Mesendoderm (in vitro differentiated cells): ENCODE results near the gene CALCOCO1.

Experiments
- DNase-seq: peaks from one replicate; pipeline ENCODE4 v3.0.0; 2013
- H2AK5ac ChIP-seq: 2 replicates; pipeline ENCODE4 v1.6.1; 2013; ENCODE audit warnings: low read length, inconsistent platforms
- H2BK120ac ChIP-seq: 2 replicates; pipeline ENCODE4 v1.6.1; 2013; ENCODE audit warnings: low read depth, mild to moderate bottlenecking, low read length, moderate library complexity, mixed read lengths
- H2BK15ac ChIP-seq: replicated peaks from 2 replicates; pipeline ENCODE4 v1.6.1; 2013; ENCODE audit warnings: low read depth, mild to moderate bottlenecking, moderate library complexity
- H2BK5ac ChIP-seq: 2 replicates; pipeline ENCODE4 v1.6.1; 2013; ENCODE audit warnings: low read length, inconsistent platforms
- H3K18ac ChIP-seq: 2 replicates; pipeline ENCODE4 v1.6.1; 2013; ENCODE audit warnings: mild to moderate bottlenecking, low read length, mixed read lengths
- H3K23ac ChIP-seq: one replicate; pipeline ENCODE4 v1.6.1; 2013; ENCODE audit warnings: low read length
- H3K27ac ChIP-seq: 2 replicates; pipeline ENCODE4 v1.5.1; 2013; ENCODE audit warnings: low read depth, mild to moderate bottlenecking, inconsistent platforms, low read length, moderate library complexity
- H3K27me3 ChIP-seq: 2 replicates; pipeline ENCODE4 v1.6.1; 2013; ENCODE audit warnings: low read length, control low read depth, mild to moderate bottlenecking, inconsistent platforms; ENCODE audit not compliant: insufficient read depth, poor library complexity
- H3K36me3 ChIP-seq: 2 replicates; pipeline ENCODE4 v1.6.1; 2013; ENCODE audit warnings: low read length, inconsistent platforms; ENCODE audit not compliant: control insufficient read depth, insufficient read depth
- H3K4ac ChIP-seq: one replicate; pipeline ENCODE4 v1.6.1; 2013; ENCODE audit warnings: low read depth, mild to moderate bottlenecking, low read length, moderate library complexity
- H3K4me1 ChIP-seq: 2 replicates; pipeline ENCODE4 v1.6.1; 2013; ENCODE audit warnings: low read depth, low read length, inconsistent platforms; ENCODE audit not compliant: control insufficient read depth
- H3K4me2 ChIP-seq: 2 replicates; pipeline ENCODE4 v1.6.1; 2013; ENCODE audit warnings: low read length
- H3K4me3 ChIP-seq: 2 replicates; pipeline ENCODE4 v1.5.1; 2013; ENCODE audit warnings: mild to moderate bottlenecking, low read length
- H3K56ac ChIP-seq: one replicate; pipeline ENCODE4 v1.6.1; 2013; ENCODE audit warnings: low read length
- H3K79me1 ChIP-seq: 2 replicates; pipeline ENCODE4 v1.6.1; 2013; ENCODE audit warnings: low read length, inconsistent platforms
- H3K79me2 ChIP-seq: 2 replicates; pipeline ENCODE4 v1.6.1; 2013; ENCODE audit warnings: mild to moderate bottlenecking, low read length; ENCODE audit not compliant: control insufficient read depth, insufficient read depth
- H3K9ac ChIP-seq: 2 replicates; pipeline ENCODE4 v1.6.1; 2013; ENCODE audit warnings: low read length, inconsistent platforms
- H4K5ac ChIP-seq: one replicate; pipeline ENCODE4 v1.6.1; 2013; ENCODE audit warnings: low read length
- H4K8ac ChIP-seq: one replicate; pipeline ENCODE4 v1.6.1; 2013; ENCODE audit warnings: low read depth, mild to moderate bottlenecking, control low read depth, low read length, moderate library complexity
- WGBS: extraction: QIAGEN DNeasy Blood & Tissue Kit; methylation state at CpG from one replicate; pipeline ENCODE4 v1.1.7; 2013; ENCODE audit warnings: low lambda C conversion rate, missing lambda C conversion rate; ENCODE audit not compliant: insufficient coverage; ENCODE audit errors: extremely low coverage; 5-methylcytosine and 5-hydroxymethylcytosine counted together

The CALCOCO1 gene

GRCh38 chr12:53739214-53740129, 12.2 kb upstream of the CALCOCO1 start:
- Histone ChIP-seq H3K4me1 (no peaks in the 10 kb centered on the region), H2AK5ac (no peak overlapping the region), H2BK5ac (no peak overlapping the region), H3K27ac (no peak overlapping the region), H3K9ac (no peak overlapping the region), H3K4ac (no peak overlapping the region), H2BK120ac (no peak overlapping the region), H3K36me3 (no peaks in the 10 kb centered on the region), H3K4me2 (no peak overlapping the region), H4K5ac (no peak overlapping the region), H3K27me3 (peaks cover 26% of the 10 kb centered on the region), H3K79me2 (no peaks in the 10 kb centered on the region), H3K23ac (no peak overlapping the region), H3K79me1 (no peaks in the 10 kb centered on the region), H3K4me3 (no peak overlapping the region), H3K18ac (no peak overlapping the region), H3K56ac (no peak overlapping the region), H4K8ac (no peak overlapping the region), H2BK15ac (no peak overlapping the region)
- no peak for DNase-seq
- no CpG with 5 or more reads among the region's 50 CpGs for WGBS

GRCh38 chr12:53738406-53739213, 11.4 kb upstream of the CALCOCO1 start:
- no CpG with 5 or more reads among the region's 32 CpGs for WGBS
- H2BK15ac ChIP-seq = no peak overlapping the region
- H2BK5ac ChIP-seq = no peak overlapping the region
- H4K8ac ChIP-seq = no peak overlapping the region
- no peak overlapping the region for H2AK5ac ChIP-seq
- H3K79me2 ChIP-seq = no peaks in the 10 kb centered on the region
- H2BK120ac ChIP-seq = no peak overlapping the region
- H3K4me1 ChIP-seq = no peaks in the 10 kb centered on the region
- H3K4me2 ChIP-seq = peak overlapping the region; percentile 89
- no peaks in the 10 kb centered on the region for H3K79me1 ChIP-seq
- peak overlapping the region; percentile 42 for H3K4me3 ChIP-seq
- H3K4ac ChIP-seq = no peak overlapping the region
- peak overlapping the region; percentile 72 for H3K9ac ChIP-seq
- no peak overlapping the region for H3K27ac ChIP-seq
- H3K23ac ChIP-seq = no peak overlapping the region
- H4K5ac ChIP-seq = no peak overlapping the region
- DNase-seq = peak; percentile 30
- H3K18ac ChIP-seq = no peak overlapping the region
- peak overlapping the region; percentile 86 for H3K56ac ChIP-seq
- H3K36me3 ChIP-seq = no peaks in the 10 kb centered on the region
- peaks cover 26% of the 10 kb centered on the region for H3K27me3 ChIP-seq

GRCh38 chr12:53737951-53738405, 10.7 kb upstream of the CALCOCO1 start:
- no peaks in the 10 kb centered on the region for H3K4me1 ChIP-seq
- H3K4ac ChIP-seq = no peak overlapping the region
- H3K18ac ChIP-seq = no peak overlapping the region
- no peak for DNase-seq
- no peak overlapping the region for H2BK120ac ChIP-seq
- H4K5ac ChIP-seq = no peak overlapping the region
- H4K8ac ChIP-seq = no peak overlapping the region
- H3K4me2 ChIP-seq = peak overlapping the region; percentile 89
- peak overlapping the region; percentile 86 for H3K56ac ChIP-seq
- no peaks in the 10 kb centered on the region for H3K79me2 ChIP-seq
- H2BK15ac ChIP-seq = no peak overlapping the region
- H3K79me1 ChIP-seq = no peaks in the 10 kb centered on the region
- no peak overlapping the region for H2AK5ac ChIP-seq
- WGBS = no CpG with 5 or more reads among the region's 14 CpGs
- H3K23ac ChIP-seq = no peak overlapping the region
- peaks cover 26% of the 10 kb centered on the region for H3K27me3 ChIP-seq
- H2BK5ac ChIP-seq = no peak overlapping the region
- H3K27ac ChIP-seq = no peak overlapping the region
- peak overlapping the region; percentile 42 for H3K4me3 ChIP-seq
- peak overlapping the region; percentile 72 for H3K9ac ChIP-seq
- no peaks in the 10 kb centered on the region for H3K36me3 ChIP-seq

- H2BK5ac ChIP-seq = no peak overlapping the region
- H3K4me2 ChIP-seq = no peak overlapping the region
- no peak overlapping the region for H3K18ac ChIP-seq
- H2BK120ac ChIP-seq = no peak overlapping the region
- H3K23ac ChIP-seq = no peak overlapping the region
- no peak overlapping the region for H3K4me3 ChIP-seq
- H3K56ac ChIP-seq = no peak overlapping the region
- H4K8ac ChIP-seq = no peak overlapping the region
- no peak overlapping the region for H3K4ac ChIP-seq
- H2BK15ac ChIP-seq = no peak overlapping the region
- H3K36me3 ChIP-seq = no peaks in the 10 kb centered on the region
- DNase-seq = peak; percentile 61
- H3K27me3 ChIP-seq = peaks cover 26% of the 10 kb centered on the region
- H3K79me1 ChIP-seq = no peaks in the 10 kb centered on the region
- H3K9ac ChIP-seq = no peak overlapping the region
- H3K4me1 ChIP-seq = no peaks in the 10 kb centered on the region
- H4K5ac ChIP-seq = no peak overlapping the region
- no peak overlapping the region for H2AK5ac ChIP-seq
- WGBS = no CpG with 5 or more reads among the region's 14 CpGs
- no peak overlapping the region for H3K27ac ChIP-seq
- no peaks in the 10 kb centered on the region for H3K79me2 ChIP-seq
Observed at GRCh38 chr12:53737093-53737808, 10.0 kb upstream of the CALCOCO1 start.

- Histone ChIP-seq H3K27ac (no peak overlapping the region), H3K18ac (no peak overlapping the region), H2BK5ac (no peak overlapping the region), H3K4me3 (no peak overlapping the region), H3K79me2 (no peaks in the 10 kb centered on the region), H2AK5ac (no peak overlapping the region), H3K4me2 (no peak overlapping the region), H3K9ac (no peak overlapping the region), H3K79me1 (no peaks in the 10 kb centered on the region), H2BK120ac (no peak overlapping the region), H3K27me3 (peaks cover 26% of the 10 kb centered on the region), H3K36me3 (no peaks in the 10 kb centered on the region), H3K23ac (no peak overlapping the region), H3K4ac (no peak overlapping the region), H3K4me1 (no peaks in the 10 kb centered on the region), H2BK15ac (no peak overlapping the region), H3K56ac (no peak overlapping the region), H4K5ac (no peak overlapping the region), H4K8ac (no peak overlapping the region)
- no peak for DNase-seq
- no CpG with 5 or more reads among the region's 6 CpGs for WGBS
Observed at GRCh38 chr12:53736592-53736991, 9.3 kb upstream of the CALCOCO1 start.
